ENCODE data around the gene MROH9. TPM values are rescaled to one million over a fixed set of nuclear protein-coding genes. Genes with fewer than 3 reads are reported as not detected.

Gene MROH9
- not detected in 5 replicates for total RNA-seq (2022; extraction: Qiagen RNA extraction; ENCODE audit: low read depth)

DNA sequence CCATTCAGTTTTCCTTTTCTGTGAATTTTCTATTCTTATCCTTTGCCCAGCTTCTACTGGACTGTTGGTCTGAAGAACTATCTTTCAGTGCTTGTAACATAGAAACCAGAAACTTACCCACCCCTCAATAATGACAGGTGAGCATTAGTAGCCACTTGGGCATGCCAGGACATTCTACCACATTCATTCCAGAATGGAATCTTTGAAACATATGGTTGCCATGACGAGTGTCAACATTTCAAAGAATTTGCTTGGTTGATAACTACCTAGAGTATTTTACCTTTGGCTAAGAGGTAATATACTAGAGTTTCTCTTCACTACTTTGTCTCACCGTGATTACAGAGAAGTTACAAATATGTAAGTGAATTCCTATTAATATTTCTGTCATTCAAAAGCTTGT, at the start of gene MROH9:
TSS of gene MROH9 (plus strand) at position 304 of the 400 bp plus-strand sequence. CDS start 10,023 bp downstream, outside the sequence.

GRCh38 chr1:171090604-171091003, 155.3 kb downstream of the MROH9 start, which contains the start of gene FMO3:
TSS of gene FMO3 (plus strand) at chr1:171090905. CDS start at chr1:171092659, 1,754 bp downstream.

Other genes with a start within 250 kb of the MROH9 start
- gene FMO3, start 155.4 kb downstream of the MROH9 start, total RNA-seq (2022; extraction: Qiagen RNA extraction; ENCODE audit: low read depth), result not detected in 5 replicates
- gene FMO2, start 249.8 kb downstream of the MROH9 start, total RNA-seq (2022; extraction: Qiagen RNA extraction; ENCODE audit: low read depth), result not detected in 5 replicates